ENCODE results near the gene TMEM215.

DNA sequence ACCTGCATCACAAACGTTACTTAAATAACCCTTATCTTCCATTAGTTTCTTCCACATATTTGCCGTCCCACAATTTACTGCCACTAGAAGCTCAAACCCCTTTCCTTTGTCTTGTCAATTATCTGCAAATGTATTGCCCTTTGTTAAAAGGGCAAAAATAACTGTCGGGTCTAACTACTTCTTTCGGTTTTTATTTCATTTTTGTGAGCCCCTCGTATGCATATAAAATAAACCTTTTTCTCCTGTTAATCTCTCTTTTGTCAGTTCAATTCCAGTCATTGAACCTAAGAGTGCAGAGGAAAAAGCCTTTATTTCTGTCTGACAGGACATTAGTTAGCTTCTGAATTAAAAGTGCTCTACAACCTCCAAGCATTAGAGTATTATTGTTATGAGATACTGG, 45.5 kb downstream of the TMEM215 start:
- TF ChIP-seq CTCF (IDR thresholded peaks at IDR 0.05) (no peak), POLR2AphosphoS5 (IDR thresholded peaks at IDR 0.05; ENCODE audit: low read depth, low read length) (no peak), SIN3A (IDR thresholded peaks at IDR 0.05; ENCODE audit: borderline replicate concordance, insufficient read depth, low read depth, low read length) (no peak)
- TF ChIP-seq, protein P1, sequence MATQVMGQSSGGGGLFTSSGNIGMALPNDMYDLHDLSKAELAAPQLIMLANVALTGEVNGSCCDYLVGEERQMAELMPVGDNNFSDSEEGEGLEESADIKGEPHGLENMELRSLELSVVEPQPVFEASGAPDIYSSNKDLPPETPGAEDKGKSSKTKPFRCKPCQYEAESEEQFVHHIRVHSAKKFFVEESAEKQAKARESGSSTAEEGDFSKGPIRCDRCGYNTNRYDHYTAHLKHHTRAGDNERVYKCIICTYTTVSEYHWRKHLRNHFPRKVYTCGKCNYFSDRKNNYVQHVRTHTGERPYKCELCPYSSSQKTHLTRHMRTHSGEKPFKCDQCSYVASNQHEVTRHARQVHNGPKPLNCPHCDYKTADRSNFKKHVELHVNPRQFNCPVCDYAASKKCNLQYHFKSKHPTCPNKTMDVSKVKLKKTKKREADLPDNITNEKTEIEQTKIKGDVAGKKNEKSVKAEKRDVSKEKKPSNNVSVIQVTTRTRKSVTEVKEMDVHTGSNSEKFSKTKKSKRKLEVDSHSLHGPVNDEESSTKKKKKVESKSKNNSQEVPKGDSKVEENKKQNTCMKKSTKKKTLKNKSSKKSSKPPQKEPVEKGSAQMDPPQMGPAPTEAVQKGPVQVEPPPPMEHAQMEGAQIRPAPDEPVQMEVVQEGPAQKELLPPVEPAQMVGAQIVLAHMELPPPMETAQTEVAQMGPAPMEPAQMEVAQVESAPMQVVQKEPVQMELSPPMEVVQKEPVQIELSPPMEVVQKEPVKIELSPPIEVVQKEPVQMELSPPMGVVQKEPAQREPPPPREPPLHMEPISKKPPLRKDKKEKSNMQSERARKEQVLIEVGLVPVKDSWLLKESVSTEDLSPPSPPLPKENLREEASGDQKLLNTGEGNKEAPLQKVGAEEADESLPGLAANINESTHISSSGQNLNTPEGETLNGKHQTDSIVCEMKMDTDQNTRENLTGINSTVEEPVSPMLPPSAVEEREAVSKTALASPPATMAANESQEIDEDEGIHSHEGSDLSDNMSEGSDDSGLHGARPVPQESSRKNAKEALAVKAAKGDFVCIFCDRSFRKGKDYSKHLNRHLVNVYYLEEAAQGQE (IDR thresholded peaks at IDR 0.05; ENCODE audit: insufficient read depth in 1 of 2, low read depth in 2 of 2, low read length in 1 of 2) = no peak
